ENCODE results near the gene HCRTR2. TPM values are rescaled to one million over a fixed set of nuclear protein-coding genes. Genes with fewer than 3 reads are reported as not detected.
"Not testable (repeated sequence)": the region's sequence is repeated elsewhere in the genome, so short reads cannot be mapped to it uniquely, and the experiment has no call there.

HCRTR2 gene
- total RNA-seq, 2 donors from 2014 or later: not detected

- intact Hi-C loops (cut with DNase I); DNase-seq; ATAC-seq: not testable (repeated sequence)
Observed at GRCh38 chr6:55297214-55297613, 122.9 kb downstream of the HCRTR2 start.

- intact Hi-C loops (cut with DNase I): no loop called here
- no peak for DNase-seq
- no peak for ATAC-seq
Observed at GRCh38 chr6:55299286-55299985, 125.1 kb downstream of the HCRTR2 start.

- intact Hi-C loops (cut with DNase I): no loop called here
- no peak for ATAC-seq
- no peak for DNase-seq
Observed at GRCh38 chr6:55304747-55305146, 130.4 kb downstream of the HCRTR2 start.

GRCh38 chr6:55319961-55320695 is 145.8 kb downstream of the HCRTR2 start:
- intact Hi-C loops (cut with DNase I): no loop called here
- DNase-seq (no peak), ATAC-seq (no peak)

DNA sequence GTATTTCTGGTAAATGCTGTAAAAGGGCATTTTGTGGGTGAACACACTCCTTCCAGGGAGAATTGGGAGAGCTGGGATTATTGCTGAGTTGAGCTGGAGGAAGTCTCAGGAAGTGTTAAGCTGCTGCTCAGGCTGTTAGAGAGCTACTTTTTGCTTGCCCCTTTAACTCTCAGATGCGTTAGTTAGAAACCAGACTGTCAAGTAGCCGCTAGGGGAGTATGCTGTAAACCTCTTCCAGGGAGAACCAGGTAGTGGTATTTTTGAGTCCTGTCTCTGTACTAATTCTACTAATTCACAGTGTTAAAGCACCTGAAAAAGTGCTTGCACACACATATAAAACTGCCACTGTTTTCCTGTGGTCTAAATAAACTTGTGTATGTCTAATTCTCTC is 146.4 kb downstream of the HCRTR2 start:
- intact Hi-C loops (cut with DNase I): no loop called here
- no peak for DNase-seq
- no peak for ATAC-seq

GRCh38 chr6:55327169-55327568 is 152.9 kb downstream of the HCRTR2 start, which contains the start of gene GFRAL:
Gene GFRAL, plus strand, starts transcription at chr6:55327469. Its CDS starts 86 bp downstream, at chr6:55327555.
- DNase-seq: no peak
- intact Hi-C loops (cut with DNase I): no loop called here
- ATAC-seq: no peak

Other genes with a start within 250 kb of the HCRTR2 start
- gene GFRAL, start 153.0 kb downstream of the HCRTR2 start, total RNA-seq: not detected